OCI-LY1 (cell line): ENCODE measurements around the gene CEP85L.
A peak's percentile ranks its signal among the peaks of the same experiment; 100 is the strongest.

ENCODE experiments used
- H2AFZ ChIP-seq: fragments of 200-600 bp; sonication (generic), shearing (Covaris generic); 2 replicates; pipeline ENCODE4 v1.6.0; 2014; ENCODE audit warnings: antibody characterized with exemption, mild to moderate bottlenecking, low read length
- H3F3A ChIP-seq: fragments of 200-600 bp; sonication (generic), shearing (Covaris generic); 2 replicates; pipeline ENCODE4 v1.6.0; 2014; ENCODE audit warnings: mild to moderate bottlenecking, antibody characterized with exemption, low read length, moderate library complexity; ENCODE audit not compliant: insufficient read depth
- H3K27ac ChIP-seq: fragments of 200-600 bp; sonication (generic); 2 replicates; pipeline ENCODE4 v1.5.1; 2014; ENCODE audit warnings: low read length, mixed run types, mild to moderate bottlenecking, low read depth; ENCODE audit not compliant: poor library complexity, severe bottlenecking
- H3K27me3 ChIP-seq: fragments of 200-600 bp; sonication (generic); 2 replicates; pipeline ENCODE4 v1.6.0; 2014; ENCODE audit warnings: antibody characterized with exemption, mild to moderate bottlenecking, low read length, moderate library complexity; ENCODE audit not compliant: insufficient read depth
- H3K36me3 ChIP-seq: fragments of 200-600 bp; sonication (generic); 2 replicates; pipeline ENCODE4 v1.6.1; 2014; ENCODE audit warnings: mild to moderate bottlenecking, antibody characterized with exemption, low read length, moderate library complexity, mixed read lengths; ENCODE audit not compliant: insufficient read depth
- H3K4me1 ChIP-seq: fragments of 200-600 bp; sonication (generic); 2 replicates; pipeline ENCODE4 v1.5.1; 2014; ENCODE audit warnings: mild to moderate bottlenecking, low read length, moderate library complexity; ENCODE audit not compliant: insufficient read depth, severe bottlenecking
- H3K4me2 ChIP-seq: fragments of 200-600 bp; sonication (generic), shearing (Covaris generic); 2 replicates; pipeline ENCODE4 v1.6.1; 2014; ENCODE audit warnings: low read length
- H3K4me3 ChIP-seq: fragments of 200-600 bp; sonication (generic); 2 replicates; pipeline ENCODE4 v1.5.1; 2014; ENCODE audit warnings: low read length, low read depth, mild to moderate bottlenecking, mixed read lengths; ENCODE audit not compliant: poor library complexity, severe bottlenecking
- H3K79me2 ChIP-seq: fragments of 200-600 bp; shearing (Covaris generic); 2 replicates; pipeline ENCODE4 v1.6.1; 2016; ENCODE audit warnings: mixed run types, low read length, mixed read lengths; ENCODE audit not compliant: insufficient read depth
- H3K9ac ChIP-seq: fragments of 200-600 bp; sonication (generic), shearing (Covaris generic); 2 replicates; pipeline ENCODE4 v1.6.1; 2014; ENCODE audit warnings: mild to moderate bottlenecking, low read length, mixed read lengths
- H3K9me2 ChIP-seq: fragments of 200-600 bp; sonication (generic), shearing (Covaris generic); 2 replicates; pipeline ENCODE4 v1.6.1; 2014; ENCODE audit warnings: low read depth, mild to moderate bottlenecking, low read length, mixed read lengths
- H3K9me3 ChIP-seq: fragments of 200-600 bp; shearing (Covaris generic); 2 replicates; pipeline ENCODE4 v1.6.1; 2014; ENCODE audit warnings: low read length, mixed read lengths
- H4K20me1 ChIP-seq: fragments of 200-600 bp; sonication (generic), shearing (Covaris generic); 2 replicates; pipeline ENCODE4 v1.6.0; 2016; ENCODE audit warnings: mild to moderate bottlenecking, low read length; ENCODE audit not compliant: insufficient read depth
- CTCF ChIP-seq: fragments of 200-600 bp; sonication (generic), shearing (Covaris generic); IDR thresholded peaks from 2 replicates; pipeline ENCODE4 v1.5.1; 2017; ENCODE audit warnings: mild to moderate bottlenecking, antibody characterized with exemption, low read length, moderate library complexity, mixed read lengths
- EZH2 ChIP-seq: fragments of 200-600 bp; sonication (generic), shearing (Covaris generic); IDR thresholded peaks from 2 replicates; pipeline ENCODE4 v1.8.0; 2017; ENCODE audit warnings: borderline replicate concordance, mixed run types, mild to moderate bottlenecking, antibody characterized with exemption, low read length, moderate library complexity, mixed read lengths

CEP85L gene

GRCh38 chr6:118650582-118651281, 659 bp downstream of the CEP85L start:
- peaks cover 26% of the 10 kb centered on the region for H3K4me1 ChIP-seq
- peak overlapping the region; percentile 83 for H3K4me3 ChIP-seq
- TF ChIP-seq EZH2 (no peak), CTCF (no peak)
- no peaks in the 10 kb centered on the region for H4K20me1 ChIP-seq
- no peaks in the 10 kb centered on the region for H3K36me3 ChIP-seq
- no peaks in the 10 kb centered on the region for H3F3A ChIP-seq
- no peaks in the 10 kb centered on the region for H3K27me3 ChIP-seq
- H3K27ac ChIP-seq = no peak overlapping the region
- no peak overlapping the region for H2AFZ ChIP-seq
- H3K79me2 ChIP-seq = no peaks in the 10 kb centered on the region
- peak overlapping the region; percentile 78 for H3K4me2 ChIP-seq
- H3K9ac ChIP-seq = peak overlapping the region; percentile 72
- H3K9me3 ChIP-seq = no peaks in the 10 kb centered on the region
- no peaks in the 10 kb centered on the region for H3K9me2 ChIP-seq

- H3K27ac ChIP-seq = no peak overlapping the region
- H4K20me1 ChIP-seq = no peaks in the 10 kb centered on the region
- H3K36me3 ChIP-seq = no peaks in the 10 kb centered on the region
- peak overlapping the region; percentile 72; the same call in 1 of the 2 replicates for H3K9ac ChIP-seq
- no peaks in the 10 kb centered on the region for H3K27me3 ChIP-seq
- H3F3A ChIP-seq = no peaks in the 10 kb centered on the region
- no peaks in the 10 kb centered on the region for H3K79me2 ChIP-seq
- H3K4me1 ChIP-seq = peaks cover 26% of the 10 kb centered on the region
- no peaks in the 10 kb centered on the region for H3K9me3 ChIP-seq
- peak overlapping the region; percentile 78 for H3K4me2 ChIP-seq
- no peaks in the 10 kb centered on the region for H3K9me2 ChIP-seq
- TF ChIP-seq CTCF (no peak), EZH2 (no peak)
- H2AFZ ChIP-seq = no peak overlapping the region
- peak overlapping the region; percentile 83 for H3K4me3 ChIP-seq
Measured at GRCh38 chr6:118649918-118650581, 1.3 kb downstream of the CEP85L start.

GRCh38 chr6:118648866-118649554, 2.4 kb downstream of the CEP85L start:
- Histone ChIP-seq H4K20me1 (no peaks in the 10 kb centered on the region), H3K36me3 (no peaks in the 10 kb centered on the region), H3K79me2 (no peaks in the 10 kb centered on the region), H3K4me3 (no peak overlapping the region), H3K27ac (no peak overlapping the region), H3K4me1 (peaks cover 25% of the 10 kb centered on the region), H3K4me2 (peak overlapping the region; percentile 78; the same call in 1 of the 2 replicates), H2AFZ (no peak overlapping the region), H3F3A (no peaks in the 10 kb centered on the region), H3K9me3 (no peaks in the 10 kb centered on the region), H3K27me3 (no peaks in the 10 kb centered on the region), H3K9ac (no peak overlapping the region), H3K9me2 (no peaks in the 10 kb centered on the region)
- TF ChIP-seq CTCF (no peak), EZH2 (no peak)
